ENCODE data around the gene CREG2.
"Not testable (repeated sequence)": the region's sequence is repeated elsewhere in the genome, so short reads cannot be mapped to it uniquely, and the experiment has no call there.

The CREG2 gene

DNA sequence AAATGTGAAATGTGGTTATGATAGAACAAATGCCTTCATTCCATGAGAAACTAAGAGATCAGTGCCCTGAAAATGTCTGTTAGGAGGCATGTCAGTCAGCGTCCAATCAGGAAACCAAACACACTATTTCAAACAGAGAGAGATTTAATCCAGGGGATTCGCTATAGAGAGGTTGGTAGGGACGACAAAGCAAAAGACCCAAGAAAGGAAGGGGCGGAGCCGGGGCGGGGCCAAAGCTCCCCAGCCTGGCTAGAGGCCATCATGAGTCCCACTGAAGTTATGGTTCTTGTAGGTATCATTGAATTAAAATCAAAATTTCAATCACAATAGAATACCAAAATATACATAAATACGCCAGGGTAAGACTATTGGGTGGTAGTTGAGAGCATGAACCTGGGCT lies 45.9 kb downstream of the CREG2 start:
- no peak for DNase-seq

- no peak for DNase-seq
These were observed 47.2 kb downstream of the CREG2 start for GRCh38 chr2:101340141-101340551.

DNA sequence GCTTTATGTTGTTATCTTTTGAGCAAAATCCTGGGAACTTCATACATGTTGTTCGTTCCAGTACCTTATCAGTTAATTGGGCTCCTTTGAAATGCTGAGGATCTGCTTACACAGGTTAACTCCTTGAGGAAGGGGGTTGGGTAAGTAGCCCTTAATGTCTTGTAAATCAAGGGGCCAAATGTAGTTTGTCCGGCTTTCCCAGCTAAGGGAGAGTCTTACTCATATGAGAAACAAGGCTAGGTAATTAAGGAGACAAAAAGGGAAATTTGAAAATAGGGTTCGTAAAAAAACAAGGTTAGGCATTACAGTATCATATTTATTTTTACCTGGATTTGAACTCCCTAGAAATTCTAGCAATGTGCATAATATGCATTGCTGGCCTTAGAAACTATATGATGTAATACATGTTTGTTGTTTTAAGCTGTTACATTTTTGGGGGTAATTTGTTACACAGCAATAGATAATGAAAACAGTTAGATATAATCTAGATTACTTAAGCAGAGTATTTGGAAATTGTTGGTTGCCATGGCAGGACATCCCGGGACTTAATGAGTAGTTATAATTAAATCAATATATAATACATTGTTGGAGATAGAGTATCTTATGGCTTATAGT lies 47.9 kb downstream of the CREG2 start:
- no peak for DNase-seq

DNA sequence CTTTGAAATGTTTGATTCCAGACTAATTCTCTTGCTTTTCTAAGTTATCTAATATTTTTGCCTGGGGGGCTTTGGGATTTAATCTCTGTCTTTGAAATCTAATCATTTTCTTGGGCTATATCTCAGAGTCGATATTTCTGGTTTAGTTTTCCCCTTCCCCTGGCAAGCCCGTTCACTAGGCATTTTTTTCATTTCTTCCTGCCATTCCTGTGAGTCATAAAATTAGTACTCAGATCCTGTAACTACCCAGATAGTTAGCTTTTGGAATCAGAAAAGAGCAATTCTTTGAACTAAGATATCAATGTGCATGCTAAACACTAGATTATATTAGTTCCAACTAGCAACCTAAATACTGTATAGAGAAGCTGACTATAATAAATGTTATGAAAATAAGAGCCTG lies 49.4 kb downstream of the CREG2 start:
- no peak for DNase-seq

DNA sequence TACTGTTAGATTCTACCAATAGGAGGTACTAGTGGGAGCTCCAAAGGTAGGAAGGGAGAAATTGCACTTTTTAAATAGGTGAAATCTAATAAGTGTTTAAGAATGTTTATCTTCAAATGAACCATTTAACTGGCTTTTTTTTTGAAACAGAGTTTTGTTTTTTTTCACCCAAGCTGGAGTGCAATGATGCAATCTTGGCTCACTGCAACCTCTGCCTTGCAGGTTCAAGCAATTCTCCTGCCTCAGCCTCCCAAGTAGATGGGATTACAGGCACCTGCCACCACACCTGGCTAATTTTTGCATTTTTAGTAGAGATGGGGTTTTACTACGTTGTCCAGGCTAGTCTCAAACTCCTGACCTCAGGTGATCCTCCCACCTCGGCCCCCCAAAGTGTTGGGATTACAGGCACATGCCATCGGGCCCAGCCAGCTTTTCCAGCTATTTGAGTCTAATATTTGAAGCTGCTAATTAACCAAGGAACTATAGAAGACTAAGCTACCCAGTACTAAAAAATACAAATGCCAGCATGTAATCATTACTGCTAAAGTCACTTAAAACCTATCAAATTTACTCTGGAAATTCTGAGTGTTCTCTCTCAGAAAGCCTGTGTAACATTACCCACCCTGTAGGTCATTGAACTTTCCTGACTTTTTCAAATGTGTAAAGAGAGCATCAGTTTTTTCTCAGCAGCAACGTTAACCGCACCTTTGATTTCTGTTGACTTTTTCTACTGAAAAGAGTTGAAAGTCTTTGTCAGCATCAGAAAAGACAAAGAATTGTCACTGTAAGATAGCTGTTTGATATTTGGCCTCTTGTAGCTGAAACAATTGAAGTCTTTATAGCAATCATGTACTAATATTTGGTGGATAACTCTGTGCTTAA lies 54.2 kb downstream of the CREG2 start:
- DNase-seq: no peak

GRCh38 chr2:101331202-101331601 lies 56.1 kb downstream of the CREG2 start:
- no peak for DNase-seq

- no peak for DNase-seq
These were observed 56.9 kb downstream of the CREG2 start for GRCh38 chr2:101330253-101330933.

DNA sequence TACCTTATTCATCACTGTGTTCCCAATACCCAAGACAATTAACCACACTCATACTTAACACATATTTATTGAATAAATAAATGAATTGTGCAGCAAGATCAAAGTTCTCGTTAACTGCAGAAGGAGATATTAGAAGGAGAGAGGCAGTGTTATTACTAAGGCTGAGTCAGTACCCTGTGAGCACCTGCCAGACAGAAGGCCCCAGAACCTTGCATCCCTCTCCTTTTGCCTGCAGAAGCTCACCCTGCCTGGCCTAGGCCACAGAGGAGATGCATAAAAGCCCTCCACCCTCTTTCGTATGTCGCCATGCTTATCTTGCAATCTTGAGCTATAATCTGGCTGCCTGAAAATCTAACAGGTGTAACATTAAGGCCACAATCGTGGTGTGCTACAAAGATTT lies 58.3 kb downstream of the CREG2 start:
- no peak for DNase-seq

- no peak for DNase-seq
These were observed 58.8 kb downstream of the CREG2 start for GRCh38 chr2:101328474-101329007.

- no peak for DNase-seq
These were observed 59.4 kb downstream of the CREG2 start for GRCh38 chr2:101327863-101328394.

- DNase-seq: no peak
These were observed 61.9 kb downstream of the CREG2 start for GRCh38 chr2:101325425-101325824.

DNA sequence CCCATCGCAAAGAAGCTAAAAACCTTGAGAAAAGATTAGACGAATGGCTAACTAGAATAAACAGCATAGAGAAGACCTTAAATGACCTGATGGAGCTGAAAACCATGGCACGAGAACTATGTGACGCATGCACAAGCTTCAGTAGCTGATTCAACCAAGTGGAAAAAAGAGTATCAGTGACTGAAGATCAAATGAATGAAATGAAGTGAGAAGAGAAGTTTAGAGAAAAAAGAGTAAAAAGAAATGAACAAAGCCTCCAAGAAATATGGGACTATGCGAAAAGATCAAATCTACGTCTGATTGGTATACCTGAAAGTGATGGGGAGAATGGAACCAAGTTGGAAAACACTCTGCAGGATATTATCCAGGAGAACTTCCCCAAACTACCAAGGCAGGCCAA lies 70.7 kb downstream of the CREG2 start:
- DNase-seq: not testable (repeated sequence)

DNA sequence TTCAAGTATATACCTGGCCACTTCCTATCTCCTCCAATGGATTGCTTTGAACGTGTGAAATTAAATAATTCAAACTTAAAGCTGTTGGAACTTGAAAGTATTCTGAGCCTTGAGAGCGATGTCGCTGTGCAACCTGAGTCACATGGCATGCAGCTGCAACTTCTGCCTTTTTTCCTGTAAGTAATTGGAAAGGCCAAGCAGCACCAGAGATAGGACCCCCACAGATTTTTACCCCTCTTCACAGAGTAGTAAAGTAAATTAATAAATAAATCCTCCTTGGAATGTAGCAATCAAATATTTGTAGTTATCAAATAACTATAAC lies 75.6 kb downstream of the CREG2 start:
- DNase-seq: no peak

GRCh38 chr2:101310834-101311695 lies 76.2 kb downstream of the CREG2 start:
- DNase-seq: no peak

DNA sequence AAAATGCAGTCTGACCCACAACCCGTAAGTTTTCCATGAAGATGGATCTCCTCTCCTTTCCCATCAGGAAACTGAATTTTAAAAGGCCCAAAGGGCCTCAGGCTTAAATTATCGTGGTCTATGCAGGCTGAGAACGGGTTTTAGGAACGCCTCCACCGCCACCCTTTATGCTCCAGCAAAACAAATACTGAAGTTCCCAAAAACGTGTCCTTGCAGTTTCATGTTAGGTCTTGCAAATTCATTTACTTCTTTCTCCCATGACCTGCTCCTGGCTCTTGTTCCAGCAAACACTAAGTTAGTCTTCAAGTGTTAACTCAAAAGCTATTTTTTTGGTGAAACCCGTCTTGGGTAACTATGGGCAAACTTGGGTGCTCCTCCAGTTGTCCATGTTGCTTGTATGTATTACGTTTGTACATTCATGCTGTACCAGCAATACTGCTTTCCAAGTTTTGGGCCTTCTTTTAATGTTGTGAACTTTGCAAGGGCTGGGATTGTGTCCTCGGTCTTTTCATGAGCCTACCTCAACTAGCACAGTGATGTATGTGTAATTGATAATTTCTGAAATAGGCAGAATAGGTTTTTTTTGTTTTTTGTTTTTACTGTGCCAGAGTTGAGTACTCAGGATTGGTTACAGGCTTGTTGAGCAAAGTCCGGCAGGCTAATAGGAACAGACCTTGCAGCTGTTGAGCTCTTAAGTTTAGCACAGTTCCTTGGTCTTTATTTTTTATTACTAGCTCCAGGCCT lies 77.0 kb downstream of the CREG2 start:
- no peak for DNase-seq

- DNase-seq: peak; percentile 89
These were observed 78.7 kb downstream of the CREG2 start, which contains the start of gene RNF149 for GRCh38 chr2:101308432-101309210. TSS of gene RNF149 (minus strand) at chr2:101308701. CDS start at chr2:101308588, 113 bp downstream.

- peak; percentile 35 for DNase-seq
These were observed 79.3 kb downstream of the CREG2 start for GRCh38 chr2:101307950-101308431.

- DNase-seq: no peak
These were observed 79.8 kb downstream of the CREG2 start for GRCh38 chr2:101307503-101307902.

DNA sequence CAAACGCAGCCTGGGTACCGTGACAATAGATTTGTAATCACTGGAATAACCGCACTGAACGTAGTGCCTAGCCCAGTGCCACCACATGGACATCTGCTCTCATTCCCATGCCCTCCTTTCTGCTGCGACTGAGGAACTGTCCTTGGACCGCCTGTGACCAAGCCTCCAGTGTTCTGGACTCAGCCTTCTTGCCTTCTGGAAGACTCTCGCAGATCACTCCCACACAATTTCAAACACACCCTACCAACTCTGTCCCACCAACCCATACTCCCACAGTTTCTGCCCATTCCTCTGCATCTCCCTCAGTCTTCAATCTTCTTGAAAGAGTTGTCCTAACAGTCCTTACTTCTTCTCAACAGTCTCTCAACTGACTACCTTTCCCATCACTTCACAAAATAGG lies 80.9 kb downstream of the CREG2 start:
- DNase-seq: no peak

- no peak for DNase-seq
These were observed 81.7 kb downstream of the CREG2 start for GRCh38 chr2:101305492-101306078.
